Measurements from ENCODE around the gene RGMA. TPM values are rescaled to one million over a fixed set of nuclear protein-coding genes. Genes with fewer than 3 reads are reported as not detected.

RGMA gene
- total RNA-seq, 1 donor from 2014 or later: not detected

DNA sequence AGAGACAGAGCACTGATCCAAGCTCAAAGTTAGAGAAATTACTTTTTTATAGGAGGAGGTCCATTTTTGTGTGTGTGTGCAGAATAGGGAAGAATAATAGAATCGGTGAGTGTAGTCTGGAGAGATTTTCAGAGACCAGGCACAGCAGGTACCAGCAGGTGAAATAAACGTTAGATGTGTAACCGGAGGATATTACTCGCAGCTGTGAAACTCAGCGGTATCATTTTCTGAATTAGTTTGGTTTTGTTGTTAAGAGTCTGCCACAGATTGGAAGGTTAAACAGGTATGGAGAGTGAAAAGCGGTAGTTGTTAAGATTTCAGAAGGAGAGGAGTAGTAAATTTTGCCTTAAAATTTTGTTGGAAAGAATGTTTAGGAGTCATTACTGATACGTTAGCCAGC, 69.9 kb downstream of the RGMA start:
- no peaks in the 10 kb centered on the region for H3K9me3 Mint-ChIP-seq
- no peak overlapping the region for H3K4me3 Mint-ChIP-seq (ENCODE audit: low read depth)
- no peaks in the 10 kb centered on the region for H3K27me3 Mint-ChIP-seq (ENCODE audit: low read depth)
- peaks cover 66% of the 10 kb centered on the region for H3K4me1 Mint-ChIP-seq (ENCODE audit: low read depth)
- DNase-seq (ENCODE audit: low spot score): no peak
- intact Hi-C loops (cut with micrococcal nuclease): loop anchor here (10.0 kb wide), 1 partner anchor 94 kb away; no protein-coding TSS in a partner anchor
- H3K36me3 Mint-ChIP-seq (ENCODE audit: low read depth): peaks cover 92% of the 10 kb centered on the region
- peak overlapping the region; percentile 50 for H3K27ac Mint-ChIP-seq

DNA sequence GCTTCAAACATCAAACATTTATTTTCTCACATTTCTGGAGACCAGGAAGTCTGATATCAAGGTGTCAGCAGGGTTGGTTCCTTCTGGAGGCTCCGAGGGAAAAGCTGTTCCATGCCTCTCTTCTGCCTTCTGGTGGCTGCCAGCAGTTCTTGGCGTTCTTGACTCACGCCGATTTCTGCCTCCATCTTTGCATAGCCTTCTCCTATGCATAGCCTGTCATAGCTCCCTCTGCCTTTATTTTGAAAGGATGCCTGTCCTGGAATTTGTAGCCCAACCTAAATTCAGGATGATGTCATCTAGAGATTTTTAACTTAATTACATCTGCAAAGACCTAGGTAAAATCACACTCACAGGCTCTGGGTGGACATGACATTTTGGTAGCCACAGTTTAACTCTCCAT, 70.4 kb downstream of the RGMA start:
- H3K9me3 Mint-ChIP-seq: no peaks in the 10 kb centered on the region
- H3K27me3 Mint-ChIP-seq (ENCODE audit: low read depth): no peaks in the 10 kb centered on the region
- DNase-seq (ENCODE audit: low spot score): no peak
- H3K36me3 Mint-ChIP-seq (ENCODE audit: low read depth): peaks cover 89% of the 10 kb centered on the region
- H3K27ac Mint-ChIP-seq: peak overlapping the region; percentile 78
- H3K4me1 Mint-ChIP-seq (ENCODE audit: low read depth): peaks cover 64% of the 10 kb centered on the region
- intact Hi-C loops (cut with micrococcal nuclease): loop anchor here (10.0 kb wide), 1 partner anchor 94 kb away; no protein-coding TSS in a partner anchor
- no peak overlapping the region for H3K4me3 Mint-ChIP-seq (ENCODE audit: low read depth)

DNA sequence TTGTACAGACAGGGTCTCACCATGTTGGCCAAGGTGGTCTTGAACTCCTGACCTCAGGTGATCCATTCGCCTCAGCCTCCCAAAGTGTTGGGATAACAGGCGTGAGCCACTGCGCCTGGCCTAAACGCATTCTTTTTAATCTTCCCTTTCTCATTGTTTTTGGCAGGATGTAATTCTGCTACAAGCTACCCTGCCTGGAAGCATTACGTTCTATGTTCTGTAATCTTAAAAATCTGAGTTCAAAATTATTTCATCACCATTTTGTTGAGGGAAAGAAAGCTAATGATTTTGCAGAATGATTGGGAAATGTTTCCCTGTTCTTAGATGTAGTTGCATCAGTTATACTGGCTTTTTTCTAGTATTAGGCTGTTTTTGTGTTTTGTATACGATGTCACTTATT, 71.5 kb downstream of the RGMA start:
- Mint-ChIP-seq H3K9me3 (no peaks in the 10 kb centered on the region), H3K27me3 (ENCODE audit: low read depth) (no peaks in the 10 kb centered on the region), H3K27ac (no peak overlapping the region), H3K4me3 (ENCODE audit: low read depth) (no peak overlapping the region), H3K36me3 (ENCODE audit: low read depth) (peaks cover 89% of the 10 kb centered on the region), H3K4me1 (ENCODE audit: low read depth) (peaks cover 54% of the 10 kb centered on the region)
- intact Hi-C loops (cut with micrococcal nuclease): loop anchor here (10.0 kb wide), 1 partner anchor 93 kb away; no protein-coding TSS in a partner anchor
- no peak for DNase-seq (ENCODE audit: low spot score)

DNA sequence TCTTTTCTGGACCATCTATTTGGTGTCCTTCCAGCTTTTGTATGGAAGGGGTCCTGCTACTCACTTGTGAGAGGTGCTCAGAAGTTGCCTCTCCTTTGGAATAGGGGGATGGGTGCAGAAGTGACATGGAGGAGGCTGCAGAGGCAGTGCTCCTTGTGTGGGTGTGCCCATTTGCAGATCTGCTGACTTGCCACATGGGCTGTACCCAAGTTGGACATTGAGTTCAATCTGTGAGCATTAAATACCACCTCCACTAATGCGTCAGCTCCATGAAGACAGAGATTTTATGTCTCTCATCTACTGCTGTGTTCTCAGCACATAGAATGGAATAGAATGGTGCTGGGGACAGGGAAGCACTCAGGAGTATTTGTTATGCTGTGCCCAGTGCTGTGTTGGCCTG, 76.2 kb downstream of the RGMA start:
- Mint-ChIP-seq H3K9me3 (no peaks in the 10 kb centered on the region), H3K27me3 (ENCODE audit: low read depth) (no peaks in the 10 kb centered on the region), H3K36me3 (ENCODE audit: low read depth) (peaks cover 85% of the 10 kb centered on the region), H3K27ac (no peak overlapping the region), H3K4me1 (ENCODE audit: low read depth) (peaks cover 15% of the 10 kb centered on the region), H3K4me3 (ENCODE audit: low read depth) (no peak overlapping the region)
- no peak for DNase-seq (ENCODE audit: low spot score)
- intact Hi-C loops (cut with micrococcal nuclease): loop anchor here (10.0 kb wide), 1 partner anchor 88 kb away; no protein-coding TSS in a partner anchor

DNA sequence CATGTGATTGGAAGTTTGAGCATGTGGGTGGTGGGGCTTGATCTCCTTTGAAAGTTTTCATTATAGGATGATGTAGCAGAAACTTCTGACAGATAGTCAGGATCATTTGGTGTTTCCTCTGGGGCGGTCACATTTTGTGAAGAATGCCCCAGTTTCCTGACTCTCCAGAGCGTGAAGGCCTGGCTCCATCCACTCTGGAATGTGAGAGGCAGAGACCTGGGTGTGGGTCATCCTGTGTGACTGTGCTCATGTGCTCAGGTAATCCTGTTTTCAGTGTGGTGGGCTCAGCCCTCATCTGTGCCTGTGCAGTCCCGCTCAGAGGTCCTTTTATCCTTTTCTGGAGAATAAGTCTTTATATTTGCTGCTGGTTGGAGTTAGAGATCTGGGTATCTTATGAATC, 81.0 kb downstream of the RGMA start:
- DNase-seq (ENCODE audit: low spot score): no peak
- intact Hi-C loops (cut with micrococcal nuclease): no loop called here
- Mint-ChIP-seq H3K27me3 (ENCODE audit: low read depth) (no peaks in the 10 kb centered on the region), H3K9me3 (no peaks in the 10 kb centered on the region), H3K36me3 (ENCODE audit: low read depth) (peaks cover 87% of the 10 kb centered on the region), H3K4me1 (ENCODE audit: low read depth) (no peaks in the 10 kb centered on the region), H3K4me3 (ENCODE audit: low read depth) (no peak overlapping the region), H3K27ac (no peak overlapping the region)

DNA sequence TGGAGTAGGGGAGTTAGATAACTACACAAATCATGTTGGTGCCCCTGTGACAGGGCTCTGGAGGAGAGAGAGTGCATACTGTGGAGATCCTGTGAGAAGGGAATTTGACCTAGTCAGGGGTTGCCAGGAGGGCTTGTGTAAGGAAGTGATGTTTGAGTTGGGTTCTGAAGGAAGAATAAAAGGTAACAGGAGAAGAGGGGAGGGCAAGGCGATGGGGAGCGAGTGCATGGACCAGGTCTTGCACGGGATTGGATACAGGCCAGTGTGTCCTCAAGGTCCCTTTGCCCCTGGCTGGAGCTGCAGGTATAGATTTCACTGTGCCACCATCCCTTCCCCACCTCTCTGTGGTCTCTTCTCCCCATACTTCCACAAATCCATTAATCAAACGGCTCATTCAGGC, 83.9 kb downstream of the RGMA start:
- DNase-seq (ENCODE audit: low spot score): no peak
- H3K4me3 Mint-ChIP-seq (ENCODE audit: low read depth): no peak overlapping the region
- no peaks in the 10 kb centered on the region for H3K27me3 Mint-ChIP-seq (ENCODE audit: low read depth)
- peaks cover 84% of the 10 kb centered on the region for H3K36me3 Mint-ChIP-seq (ENCODE audit: low read depth)
- peaks cover 2% of the 10 kb centered on the region for H3K4me1 Mint-ChIP-seq (ENCODE audit: low read depth)
- peak overlapping the region; percentile 50 for H3K27ac Mint-ChIP-seq
- H3K9me3 Mint-ChIP-seq: no peaks in the 10 kb centered on the region
- intact Hi-C loops (cut with micrococcal nuclease): no loop called here

DNA sequence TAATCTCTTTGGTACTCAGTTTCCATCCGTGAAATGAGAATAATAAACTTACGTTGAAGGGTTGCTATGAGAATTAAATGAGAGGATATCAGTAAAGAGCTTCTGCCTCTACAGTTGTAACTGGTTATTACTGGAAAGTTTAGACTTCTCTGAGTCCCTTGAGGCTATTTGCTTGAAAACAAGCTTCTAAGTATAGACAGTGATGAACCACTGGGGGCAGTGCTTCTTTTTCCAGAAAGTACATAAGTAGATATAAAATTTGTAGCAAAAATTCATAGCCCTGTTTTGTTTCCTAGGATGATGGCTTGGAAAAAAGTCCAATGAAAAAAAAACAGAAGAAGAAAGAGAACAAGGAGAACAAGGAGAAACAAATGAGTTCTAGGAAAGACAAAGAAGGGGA, 87.1 kb downstream of the RGMA start:
- Mint-ChIP-seq H3K4me3 (ENCODE audit: low read depth) (no peak overlapping the region), H3K4me1 (ENCODE audit: low read depth) (peaks cover 8% of the 10 kb centered on the region), H3K9me3 (no peaks in the 10 kb centered on the region), H3K36me3 (ENCODE audit: low read depth) (peaks cover 90% of the 10 kb centered on the region), H3K27ac (no peak overlapping the region), H3K27me3 (ENCODE audit: low read depth) (no peaks in the 10 kb centered on the region)
- DNase-seq (ENCODE audit: low spot score): no peak
- intact Hi-C loops (cut with micrococcal nuclease): no loop called here

DNA sequence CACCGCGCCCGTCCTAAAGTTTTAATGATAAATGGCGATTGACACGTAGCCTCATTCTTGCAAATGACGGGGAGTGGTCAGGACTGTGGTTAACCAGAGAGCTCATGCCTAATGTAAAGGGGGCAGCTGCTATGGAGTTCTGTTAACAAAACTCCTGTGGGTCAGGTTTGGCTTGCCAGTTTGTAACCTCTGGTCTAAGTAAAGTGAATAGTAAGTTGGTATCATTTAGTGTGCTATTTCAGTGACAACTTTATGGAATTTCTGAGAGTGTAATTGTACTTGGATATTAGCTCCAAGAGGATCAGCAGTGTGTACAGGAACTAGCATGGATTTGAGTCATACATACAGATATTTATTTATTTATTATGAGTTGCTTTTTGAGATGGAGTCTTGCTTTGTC, 87.9 kb downstream of the RGMA start:
- Mint-ChIP-seq H3K27ac (no peak overlapping the region), H3K4me3 (ENCODE audit: low read depth) (no peak overlapping the region), H3K9me3 (no peaks in the 10 kb centered on the region), H3K27me3 (ENCODE audit: low read depth) (no peaks in the 10 kb centered on the region), H3K36me3 (ENCODE audit: low read depth) (peaks cover 90% of the 10 kb centered on the region), H3K4me1 (ENCODE audit: low read depth) (peaks cover 8% of the 10 kb centered on the region)
- intact Hi-C loops (cut with micrococcal nuclease): no loop called here
- no peak for DNase-seq (ENCODE audit: low spot score)

DNA sequence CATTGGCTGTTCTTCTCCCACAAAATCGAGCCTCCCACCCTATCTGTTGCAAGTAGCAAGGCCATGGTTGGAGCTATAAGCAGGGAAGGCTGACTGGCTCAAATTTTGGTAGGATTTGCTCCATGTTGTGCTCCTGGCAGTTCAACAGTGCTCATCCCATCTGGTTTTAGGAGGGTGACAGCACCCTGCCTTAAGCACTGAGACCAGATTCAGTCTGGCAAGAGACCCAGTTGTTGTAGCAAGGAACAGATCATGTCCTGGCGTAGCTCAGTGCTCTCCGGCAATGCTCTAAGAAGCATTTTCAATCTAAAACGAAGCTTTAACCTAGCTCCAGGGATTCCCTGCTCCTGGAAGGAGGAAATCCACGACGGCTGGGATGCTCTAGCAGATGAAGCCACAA, 91.2 kb downstream of the RGMA start:
- H3K4me1 Mint-ChIP-seq (ENCODE audit: low read depth): peaks cover 14% of the 10 kb centered on the region
- no peaks in the 10 kb centered on the region for H3K27me3 Mint-ChIP-seq (ENCODE audit: low read depth)
- no peaks in the 10 kb centered on the region for H3K9me3 Mint-ChIP-seq
- no peak overlapping the region for H3K4me3 Mint-ChIP-seq (ENCODE audit: low read depth)
- H3K36me3 Mint-ChIP-seq (ENCODE audit: low read depth): peaks cover 83% of the 10 kb centered on the region
- intact Hi-C loops (cut with micrococcal nuclease): no loop called here
- DNase-seq (ENCODE audit: low spot score): no peak
- H3K27ac Mint-ChIP-seq: peak overlapping the region; percentile 18

DNA sequence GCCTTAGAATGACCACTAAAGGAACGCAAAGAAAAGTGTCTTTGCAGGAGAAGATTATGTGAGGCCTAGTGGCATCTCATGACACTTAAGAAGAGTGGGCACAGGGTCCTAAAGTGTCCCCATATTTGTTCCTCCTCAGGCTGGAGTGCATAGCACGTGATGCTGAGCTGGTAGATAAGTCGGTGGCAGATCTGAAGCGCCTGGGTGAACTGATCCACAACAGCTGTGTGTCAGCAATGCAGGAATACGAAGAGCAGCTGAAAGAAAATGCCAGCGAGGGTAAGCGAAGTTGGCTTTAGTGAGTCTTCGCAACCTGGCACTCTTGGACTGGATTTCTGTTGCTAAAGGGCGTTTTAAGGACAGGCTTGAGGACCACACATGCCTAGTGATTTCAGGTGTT, 96.3 kb downstream of the RGMA start:
- Mint-ChIP-seq H3K4me3 (ENCODE audit: low read depth) (no peak overlapping the region), H3K27me3 (ENCODE audit: low read depth) (no peaks in the 10 kb centered on the region), H3K4me1 (ENCODE audit: low read depth) (peaks cover 12% of the 10 kb centered on the region), H3K27ac (no peak overlapping the region), H3K36me3 (ENCODE audit: low read depth) (peaks cover 79% of the 10 kb centered on the region), H3K9me3 (no peaks in the 10 kb centered on the region)
- no peak for DNase-seq (ENCODE audit: low spot score)
- intact Hi-C loops (cut with micrococcal nuclease): no loop called here

DNA sequence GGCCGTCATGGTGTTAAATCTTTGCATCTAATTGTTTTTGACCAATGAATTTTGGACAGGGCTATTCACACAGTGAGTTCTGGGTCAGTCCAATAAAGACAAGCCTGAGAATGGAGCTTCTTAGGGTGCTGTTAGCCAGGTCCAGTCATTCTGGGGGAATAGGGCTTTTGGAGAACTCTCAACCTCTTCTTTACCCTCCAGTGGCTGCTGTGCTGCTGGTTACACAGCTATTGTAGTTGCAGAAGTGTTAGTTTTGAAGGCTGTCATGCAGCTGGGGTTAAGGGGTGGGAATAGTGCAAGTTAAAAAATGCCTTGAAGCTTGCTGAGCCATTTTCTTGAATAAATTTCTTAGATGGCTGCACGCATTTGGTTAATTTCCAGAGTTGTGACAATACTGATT, 99.0 kb downstream of the RGMA start:
- no peak for DNase-seq (ENCODE audit: low spot score)
- H3K4me1 Mint-ChIP-seq (ENCODE audit: low read depth): peaks cover 4% of the 10 kb centered on the region
- H3K4me3 Mint-ChIP-seq (ENCODE audit: low read depth): no peak overlapping the region
- intact Hi-C loops (cut with micrococcal nuclease): no loop called here
- no peaks in the 10 kb centered on the region for H3K27me3 Mint-ChIP-seq (ENCODE audit: low read depth)
- H3K9me3 Mint-ChIP-seq: no peaks in the 10 kb centered on the region
- no peak overlapping the region for H3K27ac Mint-ChIP-seq
- H3K36me3 Mint-ChIP-seq (ENCODE audit: low read depth): peaks cover 74% of the 10 kb centered on the region

DNA sequence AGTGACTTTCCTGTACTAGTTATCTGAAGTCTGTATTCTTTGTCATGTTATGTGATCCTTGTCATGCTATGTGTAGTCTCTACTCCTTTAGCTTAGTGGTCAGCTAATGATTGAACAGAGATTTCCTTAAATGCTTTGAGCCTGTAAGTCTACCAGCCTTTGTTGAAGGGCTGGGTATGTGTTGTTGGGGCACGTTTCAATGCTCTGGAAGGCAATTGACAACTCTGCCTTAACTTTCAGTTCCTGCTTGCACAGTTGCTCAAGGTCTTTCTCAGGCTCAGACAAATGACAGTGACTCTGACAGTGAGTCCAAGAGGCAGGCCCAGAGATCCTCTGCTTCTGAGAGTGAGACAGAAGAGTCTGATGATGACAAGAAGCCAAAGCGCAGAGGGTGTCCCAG, 99.5 kb downstream of the RGMA start:
- Mint-ChIP-seq H3K36me3 (ENCODE audit: low read depth) (peaks cover 70% of the 10 kb centered on the region), H3K4me1 (ENCODE audit: low read depth) (peaks cover under 1% of the 10 kb centered on the region)

More for the DNA sequence above, 99.5 kb downstream of the RGMA start:
- Mint-ChIP-seq H3K4me3 (ENCODE audit: low read depth) (no peak overlapping the region), H3K9me3 (no peaks in the 10 kb centered on the region), H3K27ac (no peak overlapping the region), H3K27me3 (ENCODE audit: low read depth) (no peaks in the 10 kb centered on the region)
- DNase-seq (ENCODE audit: low spot score): no peak
- intact Hi-C loops (cut with micrococcal nuclease): no loop called here
